Suppressor macrophage treated with lipopolysaccharide for 1 hour (primary cell): ENCODE results near the gene NPHP4.

Source experiments
- DNase-seq, 3 donors: peaks; one replicate each; pipeline ENCODE4 v3.0.0-alpha.2; 2020 to 2022

Gene NPHP4

GRCh38 chr1:5989286-5989605 is 3.0 kb downstream of the NPHP4 start:
- no peak for DNase-seq

GRCh38 chr1:5988596-5989285 is 3.5 kb downstream of the NPHP4 start:
- DNase-seq: no peak

GRCh38 chr1:5986018-5986417 is 6.2 kb downstream of the NPHP4 start:
- no peak for DNase-seq

GRCh38 chr1:5985250-5985649 is 7.0 kb downstream of the NPHP4 start:
- DNase-seq: no peak

- no peak for DNase-seq
These were observed 8.7 kb downstream of the NPHP4 start for GRCh38 chr1:5983361-5984103.

- DNase-seq: no peak
These were observed 9.4 kb downstream of the NPHP4 start for GRCh38 chr1:5982868-5983267.

GRCh38 chr1:5982276-5982675 is 9.9 kb downstream of the NPHP4 start:
- DNase-seq: no peak

GRCh38 chr1:5981009-5981380 is 11.2 kb downstream of the NPHP4 start:
- DNase-seq: no peak

- DNase-seq: peak; percentile 78 to 89 (median 80)
These were observed 11.8 kb downstream of the NPHP4 start for GRCh38 chr1:5980314-5981008.

GRCh38 chr1:5979536-5980313 is 12.5 kb downstream of the NPHP4 start:
- no peak for DNase-seq

GRCh38 chr1:5978452-5978851 is 13.8 kb downstream of the NPHP4 start:
- DNase-seq: no peak

- DNase-seq: no peak
These were observed 14.5 kb downstream of the NPHP4 start for GRCh38 chr1:5977494-5978444.

- no peak for DNase-seq
These were observed 15.3 kb downstream of the NPHP4 start for GRCh38 chr1:5976726-5977493.

- no peak for DNase-seq
These were observed 16.0 kb downstream of the NPHP4 start for GRCh38 chr1:5976231-5976630.

- DNase-seq: peak; percentile 55 to 62 (median 62)
These were observed 16.9 kb downstream of the NPHP4 start for GRCh38 chr1:5975133-5975880.

- DNase-seq: no peak
These were observed 17.6 kb downstream of the NPHP4 start for GRCh38 chr1:5974631-5975030.

GRCh38 chr1:5973771-5974170 is 18.5 kb downstream of the NPHP4 start:
- no peak for DNase-seq

- no peak for DNase-seq
These were observed 20.1 kb downstream of the NPHP4 start for GRCh38 chr1:5972198-5972520.

- no peak for DNase-seq
These were observed 20.6 kb downstream of the NPHP4 start for GRCh38 chr1:5971471-5972197.
